ENCODE data around the gene AARS2.

Gene AARS2

GRCh38 chr6:44276667-44277640 is 36.2 kb downstream of the AARS2 start:
- no peak for DNase-seq (ENCODE audit: low read depth in 1 of 2, low spot score in 1 of 2)

DNA sequence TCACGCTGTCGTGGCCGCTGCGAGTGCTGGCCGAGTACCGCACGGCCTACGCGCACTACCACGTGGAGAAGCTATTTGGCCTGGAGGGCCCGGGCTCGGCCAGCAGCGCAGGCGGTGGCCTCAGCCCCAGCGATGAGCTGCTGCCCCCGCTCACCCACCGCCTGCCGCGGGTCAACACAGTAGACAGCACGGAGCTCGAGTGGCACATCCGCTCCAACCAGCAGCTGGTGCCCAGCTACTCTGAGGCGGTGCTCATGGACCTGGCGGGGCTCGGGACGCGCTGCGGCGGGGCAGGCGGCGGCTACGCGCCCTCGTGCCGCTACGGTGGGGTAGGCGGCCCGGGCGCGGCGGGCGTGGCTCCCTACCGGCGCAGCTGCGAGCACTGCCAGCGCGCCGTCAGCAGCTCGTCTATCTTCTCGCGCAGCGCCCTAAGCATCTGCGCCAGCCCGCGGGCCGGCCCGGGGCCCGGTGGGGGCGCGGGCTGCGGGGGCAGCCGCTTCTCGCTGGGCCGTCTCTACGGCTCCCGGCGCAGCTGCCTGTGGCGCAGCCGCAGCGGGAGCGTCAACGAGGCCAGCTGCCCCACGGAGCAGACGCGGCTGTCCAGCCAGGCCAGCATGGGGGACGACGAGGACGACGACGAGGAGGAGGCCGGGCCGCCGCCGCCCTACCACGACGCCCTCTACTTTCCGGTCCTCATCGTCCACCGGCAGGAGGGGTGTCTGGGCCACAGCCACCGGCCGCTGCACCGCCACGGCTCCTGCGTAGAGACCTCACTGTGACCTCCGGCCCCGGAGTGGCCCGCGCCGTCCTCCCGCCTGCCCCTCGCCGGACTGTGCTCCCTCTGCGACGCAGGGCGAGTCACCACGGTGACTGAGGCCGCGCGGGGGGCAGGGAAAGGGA is 37.1 kb downstream of the AARS2 start:
- DNase-seq (ENCODE audit: low read depth in 1 of 2, low spot score in 1 of 2), result no peak

- DNase-seq (ENCODE audit: low read depth in 1 of 2, low spot score in 1 of 2), result no peak
These were observed 37.8 kb downstream of the AARS2 start for GRCh38 chr6:44275271-44275748.

- DNase-seq (ENCODE audit: low read depth in 1 of 2, low spot score in 1 of 2), result no peak
These were observed 39.5 kb downstream of the AARS2 start for GRCh38 chr6:44273617-44274016.

GRCh38 chr6:44272999-44273566 is 40.1 kb downstream of the AARS2 start:
- DNase-seq (ENCODE audit: low read depth in 1 of 2, low spot score in 1 of 2), result no peak

- DNase-seq (ENCODE audit: low read depth in 1 of 2, low spot score in 1 of 2), result no peak
These were observed 40.6 kb downstream of the AARS2 start for GRCh38 chr6:44272529-44272928.

DNA sequence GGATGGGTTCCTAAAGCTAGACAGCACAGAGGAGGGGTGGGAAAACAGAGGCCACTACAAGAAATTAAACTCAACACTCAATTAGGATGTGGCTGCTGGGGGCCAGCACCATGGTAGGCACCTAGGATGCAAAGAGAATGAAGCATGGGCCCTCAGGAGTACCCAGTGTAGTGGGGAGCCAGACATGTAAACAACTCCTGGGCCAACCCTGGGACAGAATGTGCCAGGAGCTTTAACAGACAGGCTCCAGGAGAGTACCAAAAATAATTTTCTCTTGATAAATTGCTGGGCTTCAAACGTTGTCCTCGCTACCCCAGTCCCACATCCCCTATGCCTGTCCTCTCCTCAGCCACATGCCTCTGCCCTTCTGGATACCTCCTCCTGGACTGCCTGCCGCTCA is 41.2 kb downstream of the AARS2 start:
- no peak for DNase-seq (ENCODE audit: low read depth in 1 of 2, low spot score in 1 of 2)

- DNase-seq (ENCODE audit: low read depth in 1 of 2, low spot score in 1 of 2), result no peak
These were observed 41.8 kb downstream of the AARS2 start for GRCh38 chr6:44271406-44271723.

DNA sequence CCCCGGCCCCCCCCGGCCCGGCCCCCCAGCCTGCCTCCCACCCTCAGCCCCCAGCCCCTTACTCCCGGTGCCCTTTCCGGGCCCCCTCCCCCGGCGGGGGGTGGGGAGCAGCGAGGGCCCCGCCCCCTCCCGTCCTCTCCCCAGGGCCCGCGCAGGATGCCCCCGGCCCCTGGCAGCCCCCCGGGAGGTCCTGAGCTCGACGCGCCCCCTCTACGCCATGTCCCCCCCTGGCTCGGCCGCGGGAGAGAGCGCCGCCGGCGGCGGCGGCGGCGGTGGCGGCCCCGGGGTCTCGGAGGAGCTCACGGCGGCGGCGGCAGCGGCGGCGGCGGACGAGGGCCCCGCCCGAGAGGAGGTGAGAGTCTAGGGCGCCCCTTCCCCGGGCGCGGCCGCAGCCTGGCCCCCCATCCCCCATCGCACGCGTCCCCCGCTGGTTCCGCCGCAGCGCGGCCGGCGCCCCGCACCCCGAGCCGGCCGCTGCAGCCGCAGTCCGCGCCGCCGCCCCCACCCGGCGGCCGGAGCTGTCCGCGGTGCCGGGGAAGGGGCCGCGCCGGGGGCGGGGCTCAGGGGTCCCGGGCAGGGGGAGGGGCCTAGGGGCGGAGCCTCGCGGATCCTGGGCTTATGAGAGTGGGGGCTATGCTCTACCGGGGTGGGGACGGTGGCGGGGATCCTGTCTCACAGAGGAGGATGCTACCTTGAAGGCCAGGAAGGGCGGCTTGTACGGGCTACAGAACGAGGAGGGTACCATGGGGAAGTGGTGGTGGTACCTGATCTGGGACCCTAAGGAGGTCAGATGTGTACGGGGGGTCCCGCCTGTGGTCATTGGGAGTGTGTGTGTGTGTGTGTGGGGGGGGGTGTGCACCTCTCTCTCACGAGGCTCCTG is 42.4 kb downstream of the AARS2 start:
- no peak for DNase-seq (ENCODE audit: low read depth in 1 of 2, low spot score in 1 of 2)

DNA sequence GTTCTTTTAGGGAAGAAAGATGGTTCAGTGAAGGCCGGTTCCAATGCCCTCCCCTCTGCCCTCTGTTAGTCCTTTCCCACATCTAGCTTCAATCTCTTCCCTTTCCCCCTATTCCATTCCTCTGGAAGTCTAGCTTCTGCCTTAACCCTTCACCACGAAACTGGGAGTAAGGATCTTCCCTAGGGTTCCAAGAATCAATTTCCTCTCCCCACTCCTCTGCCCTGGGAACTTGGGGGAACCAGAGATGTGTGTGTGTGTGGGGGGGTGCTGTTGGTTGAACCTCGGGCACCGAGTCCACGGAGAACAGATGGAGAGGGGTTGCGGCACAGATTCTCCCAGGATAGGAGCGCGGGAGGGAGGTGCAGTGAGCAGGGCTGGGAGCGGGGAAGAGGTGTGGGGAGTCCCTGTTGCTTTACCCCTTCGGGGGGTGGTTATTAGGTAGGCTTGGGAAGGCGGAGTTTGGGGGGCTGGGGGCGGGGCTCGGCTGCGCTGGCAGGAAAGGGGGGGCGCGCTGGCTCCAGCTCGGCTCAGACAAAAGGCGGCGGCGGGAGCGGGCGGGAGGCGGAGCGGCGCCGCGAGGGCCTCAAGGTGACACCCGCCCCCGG is 43.1 kb downstream of the AARS2 start, which contains the start of gene TMEM151B:
Gene TMEM151B (plus strand): TSS at position 530 of the 605 bp plus-strand sequence. CDS start 293 bp downstream, outside the sequence.
- no peak for DNase-seq (ENCODE audit: low read depth in 1 of 2, low spot score in 1 of 2)

DNA sequence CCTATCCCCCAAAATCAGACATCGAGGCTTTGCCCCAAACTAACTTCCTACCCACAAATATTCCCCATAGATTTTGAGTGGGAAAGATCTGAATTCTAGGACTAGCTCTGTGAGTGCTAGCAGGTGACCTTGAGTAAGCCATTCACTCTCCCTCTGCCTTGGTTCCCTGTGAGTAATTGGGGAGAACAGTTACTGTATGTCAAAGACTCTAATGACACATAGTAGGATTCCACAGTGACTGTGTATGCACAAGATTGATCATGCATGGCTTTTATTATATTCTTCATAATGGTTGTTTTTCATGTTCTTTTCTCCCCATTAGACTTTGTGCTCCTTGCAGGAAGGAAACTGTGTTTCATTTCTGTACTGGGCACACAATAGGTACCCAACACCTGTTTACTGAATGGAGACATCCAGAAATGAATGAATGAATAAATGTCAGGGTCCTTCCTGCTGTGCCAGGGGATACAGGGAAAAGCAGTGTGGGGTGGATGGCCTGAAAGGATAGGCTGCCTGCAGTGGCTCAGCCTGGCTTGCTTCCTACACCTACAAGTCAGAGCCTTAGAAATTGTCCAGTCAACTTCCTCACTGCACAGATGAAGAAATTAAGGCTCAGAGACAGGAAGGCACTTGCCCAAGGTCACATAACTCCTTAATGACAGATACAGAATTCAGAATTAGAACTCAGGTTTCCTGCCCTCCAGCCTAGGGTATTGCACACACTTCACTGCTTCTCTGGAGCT is 43.8 kb downstream of the AARS2 start:
- DNase-seq (ENCODE audit: low read depth in 1 of 2, low spot score in 1 of 2), result no peak

- DNase-seq (ENCODE audit: low read depth in 1 of 2, low spot score in 1 of 2), result peak in 1 of 2 donors; percentile 54
These were observed 45.0 kb downstream of the AARS2 start for GRCh38 chr6:44268095-44268628.

DNA sequence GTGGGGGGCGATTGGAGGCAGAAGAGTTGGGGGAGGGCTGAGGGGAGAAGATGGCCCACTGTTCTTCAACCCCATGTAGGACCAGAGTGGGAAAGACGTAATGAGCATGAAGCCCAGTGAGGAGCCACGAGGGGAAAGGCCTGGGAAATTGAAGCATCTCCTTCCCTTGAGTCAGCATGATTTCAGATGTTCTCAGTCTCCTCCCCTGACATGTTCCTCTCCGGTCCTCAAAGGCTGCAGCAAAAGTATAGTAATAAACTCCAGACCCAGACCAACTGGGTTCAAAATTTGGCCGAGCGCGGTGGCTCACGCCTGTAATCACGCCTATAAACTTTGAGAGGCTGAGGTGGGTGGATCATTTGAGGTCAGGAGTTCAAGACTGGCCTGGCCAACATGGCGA is 45.9 kb downstream of the AARS2 start:
- no peak for DNase-seq (ENCODE audit: low read depth in 1 of 2, low spot score in 1 of 2)

DNA sequence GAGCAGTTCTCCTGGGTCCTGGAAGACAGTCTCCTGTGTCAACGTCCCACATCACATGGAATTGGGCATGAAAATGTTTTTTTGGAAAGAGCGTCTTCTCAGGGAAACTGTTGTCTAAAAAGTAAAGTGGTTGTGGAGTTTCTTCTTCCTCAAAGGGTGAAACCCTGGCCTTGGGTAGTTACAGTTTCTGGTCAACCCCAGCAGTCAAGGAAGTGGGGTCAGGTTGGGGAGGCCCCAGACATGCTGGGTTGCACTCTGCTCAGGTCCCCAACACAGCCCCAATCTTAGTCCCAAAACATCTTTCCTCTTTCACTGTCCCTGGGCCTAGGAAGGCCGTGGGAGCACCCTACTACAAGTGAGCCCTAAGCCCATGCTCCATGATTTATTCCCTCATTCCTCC is 46.8 kb downstream of the AARS2 start:
- DNase-seq (ENCODE audit: low read depth in 1 of 2, low spot score in 1 of 2), result no peak

DNA sequence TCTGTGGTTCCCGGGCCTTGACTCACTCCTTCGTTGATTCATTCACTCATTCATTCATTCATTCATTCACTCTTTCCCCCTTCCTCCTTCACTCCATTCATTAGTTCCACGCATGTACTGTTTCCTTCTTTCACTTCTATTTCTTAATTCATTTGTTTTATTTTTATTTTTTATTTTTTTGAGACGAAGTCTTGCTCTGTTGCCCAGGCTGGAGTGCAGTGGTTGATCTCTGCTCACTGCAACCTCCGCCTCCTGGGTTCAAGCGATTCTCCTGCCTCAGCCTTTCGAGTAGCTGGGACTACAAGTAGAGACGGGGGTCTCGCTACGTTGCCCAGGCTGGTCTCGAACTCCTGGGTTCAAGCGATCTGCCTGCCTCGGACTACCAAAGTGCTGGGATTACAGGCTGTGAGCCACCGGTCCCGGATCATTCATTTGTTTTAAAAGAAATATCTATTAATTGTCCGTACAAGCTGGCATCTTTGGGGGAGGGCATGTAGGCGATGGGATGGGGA is 47.4 kb downstream of the AARS2 start:
- no peak for DNase-seq (ENCODE audit: low read depth in 1 of 2, low spot score in 1 of 2)

DNA sequence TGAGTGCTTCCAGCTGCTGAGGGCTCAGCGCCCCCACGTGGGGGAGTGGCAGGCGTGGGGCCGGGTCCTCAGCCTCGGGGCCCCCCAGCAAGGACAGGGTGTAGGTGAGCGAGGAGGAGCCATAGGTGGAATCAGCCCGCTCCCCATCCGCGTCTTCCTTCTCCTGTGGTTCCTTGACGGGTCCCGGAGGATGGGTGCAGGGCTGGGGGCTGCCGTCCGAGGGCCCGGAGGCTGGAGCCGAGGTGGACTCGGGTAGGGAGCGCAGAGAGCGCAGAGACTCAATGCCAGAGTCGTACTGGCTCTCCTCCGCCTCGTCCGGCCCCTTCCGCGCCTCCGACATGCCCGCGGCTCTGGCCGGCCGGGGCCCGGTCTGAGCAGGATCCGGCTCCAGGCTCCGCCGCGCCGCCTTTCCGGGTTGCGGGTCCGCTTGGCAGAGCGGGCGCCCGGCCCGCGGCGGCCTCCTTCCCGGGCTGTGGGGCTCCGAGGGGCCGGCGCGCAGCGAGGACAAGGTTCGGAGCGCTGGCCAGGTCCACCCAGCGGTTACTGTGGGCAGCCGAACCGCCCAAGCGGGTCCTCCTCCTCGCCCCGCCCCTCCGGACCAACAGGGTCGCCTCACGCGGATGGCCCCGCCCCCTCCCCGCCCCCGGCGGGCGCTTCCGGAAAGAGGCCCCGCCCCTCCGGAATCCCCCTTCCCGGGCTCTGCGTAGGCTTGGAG is 48.0 kb downstream of the AARS2 start, which contains the start of gene NFKBIE:
Gene NFKBIE (minus strand): TSS at position 545 of the 715 bp plus-strand sequence. CDS start 205 bp downstream, at position 340.
- peak; percentile 94 to 98 for DNase-seq (ENCODE audit: low read depth in 1 of 2, low spot score in 1 of 2)

DNA sequence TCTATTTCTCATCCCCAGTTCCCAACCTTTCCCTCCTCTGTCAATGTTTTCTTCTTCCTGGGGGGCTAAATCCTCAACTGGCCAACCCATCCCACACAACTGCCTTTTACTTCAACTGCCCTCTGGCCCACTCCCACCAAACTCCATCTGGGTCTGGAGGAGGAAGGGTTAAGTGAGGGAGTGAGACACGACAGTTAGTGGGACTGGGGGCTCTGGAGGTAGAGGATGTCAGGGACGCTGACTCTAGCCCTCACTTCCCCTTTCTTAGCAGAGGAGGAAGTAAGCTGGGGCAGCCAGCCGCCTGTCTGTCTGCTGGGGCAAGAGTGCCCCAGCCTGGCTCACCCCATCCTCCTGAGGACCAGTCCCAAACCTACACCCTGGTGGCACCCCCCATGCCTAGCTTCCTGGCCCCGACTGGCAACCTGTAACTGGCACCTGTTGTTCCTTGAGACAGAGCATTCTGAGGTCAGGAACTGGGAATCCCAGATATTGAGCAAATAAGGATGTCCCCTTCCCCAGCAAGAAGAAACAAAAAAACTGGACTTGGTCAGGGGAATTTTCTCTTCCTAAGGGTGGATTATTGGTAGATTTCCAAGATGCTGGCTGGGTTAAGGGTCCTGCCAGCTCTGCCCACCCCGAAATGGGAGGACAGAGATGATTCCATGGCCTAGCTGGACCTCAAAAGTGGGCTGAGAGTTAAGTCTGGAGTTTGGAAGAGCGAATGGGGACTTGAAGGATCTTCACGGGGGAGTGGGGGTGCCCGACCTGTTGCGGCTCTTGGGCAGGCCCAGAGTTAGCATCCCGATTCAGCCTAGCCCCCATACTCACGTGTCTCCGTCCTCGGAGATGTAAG is 48.8 kb downstream of the AARS2 start:
- DNase-seq (ENCODE audit: low read depth in 1 of 2, low spot score in 1 of 2), result no peak

Measured in activated CD4-positive, alpha-beta T cell treated with anti-CD3 and anti-CD28 coated beads, Interleukin-2, amount 50 U/mL, for 24 hours (primary cell).